ENCODE data around the gene ZNF333.

Gene ZNF333

DNA sequence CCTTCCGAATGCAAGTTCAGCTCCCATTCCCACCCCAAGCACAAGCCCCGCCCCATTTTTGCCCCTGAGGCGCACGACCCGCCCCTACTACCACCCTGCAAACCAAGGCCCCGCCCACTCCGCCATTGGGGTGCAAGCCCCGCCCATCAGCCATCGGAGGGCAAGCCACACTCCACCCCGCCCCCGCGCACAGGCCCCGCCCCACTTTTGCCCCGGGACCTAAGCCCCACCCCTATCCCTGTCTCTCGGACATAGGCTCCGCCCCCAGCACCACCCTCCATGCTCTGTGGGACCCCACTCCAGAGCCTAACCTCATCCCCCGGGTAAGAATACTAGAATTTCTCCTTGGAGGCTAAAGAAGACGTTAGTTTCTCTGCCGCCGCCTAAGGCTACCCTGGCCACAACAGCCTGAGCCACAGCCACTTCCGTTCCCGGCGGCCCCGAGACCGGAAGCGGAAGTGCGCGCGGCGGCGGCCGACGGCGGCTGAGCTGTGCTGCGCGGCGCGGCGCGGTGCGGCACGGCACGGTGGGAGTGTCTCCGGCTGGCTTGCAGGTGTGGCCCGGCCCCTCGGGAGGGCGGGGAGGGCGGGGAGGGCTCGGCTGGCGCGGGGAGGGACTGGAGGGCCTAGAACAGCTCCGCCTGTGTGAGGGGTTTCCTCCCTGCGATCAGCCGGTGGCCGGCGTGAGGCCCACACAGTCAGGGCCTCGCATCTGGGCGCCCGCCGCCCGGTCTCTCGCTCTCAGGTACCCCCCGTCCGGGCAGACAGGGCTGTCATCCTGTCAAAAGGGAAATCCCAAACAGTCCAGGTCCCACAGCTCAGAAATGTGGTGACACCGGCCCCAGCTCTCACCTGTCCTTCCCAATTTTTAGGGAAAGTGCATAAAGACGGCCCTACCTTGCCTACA lies at the start of gene ZNF333:
Gene ZNF333 (plus strand): TSS at position 451 of the 906 bp plus-strand sequence. CDS start 3,444 bp downstream, outside the sequence.
- peak; percentile 97 for DNase-seq (ENCODE audit: low read depth)

DNA sequence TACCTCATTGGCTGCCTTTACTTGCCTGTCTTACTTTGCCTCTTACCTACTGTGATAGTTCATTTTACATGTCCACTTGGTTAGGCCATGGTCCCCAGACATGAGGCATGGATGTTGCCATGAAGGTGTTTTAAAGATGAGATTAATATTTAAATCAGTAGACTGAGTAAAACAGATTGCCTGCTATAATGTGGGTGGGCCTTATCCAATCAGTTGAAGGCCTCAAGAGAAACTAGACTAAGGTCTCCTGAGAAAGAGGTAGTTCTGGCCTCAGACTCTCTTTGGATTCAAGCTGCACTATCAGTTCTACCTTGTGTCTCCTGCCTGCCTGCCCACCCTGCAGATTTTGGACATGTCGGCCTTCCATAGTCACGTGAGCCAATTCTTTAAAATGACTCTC lies 41.3 kb upstream of the ZNF333 start:
- no peak for DNase-seq (ENCODE audit: low read depth)

DNA sequence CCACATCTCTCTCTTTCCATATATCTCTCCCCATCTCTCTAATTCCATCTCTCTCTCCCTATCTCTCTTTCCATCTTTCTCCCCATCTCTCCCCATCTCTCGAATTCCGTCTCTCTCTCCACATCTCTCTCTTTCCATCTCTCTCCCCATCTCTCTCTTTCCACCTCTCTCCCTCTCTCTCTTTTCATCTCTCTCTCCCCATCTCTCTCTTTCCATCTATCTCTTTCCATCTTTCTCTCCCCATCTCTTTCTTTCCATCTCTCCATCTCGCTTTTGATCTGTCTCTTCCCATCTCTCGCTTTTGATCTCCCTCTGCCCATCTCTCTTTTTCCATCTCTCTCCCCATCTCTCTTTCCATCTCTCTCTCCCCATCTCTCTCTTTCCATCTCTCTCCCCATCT lies 40.8 kb upstream of the ZNF333 start:
- DNase-seq (ENCODE audit: low read depth): no peak

DNA sequence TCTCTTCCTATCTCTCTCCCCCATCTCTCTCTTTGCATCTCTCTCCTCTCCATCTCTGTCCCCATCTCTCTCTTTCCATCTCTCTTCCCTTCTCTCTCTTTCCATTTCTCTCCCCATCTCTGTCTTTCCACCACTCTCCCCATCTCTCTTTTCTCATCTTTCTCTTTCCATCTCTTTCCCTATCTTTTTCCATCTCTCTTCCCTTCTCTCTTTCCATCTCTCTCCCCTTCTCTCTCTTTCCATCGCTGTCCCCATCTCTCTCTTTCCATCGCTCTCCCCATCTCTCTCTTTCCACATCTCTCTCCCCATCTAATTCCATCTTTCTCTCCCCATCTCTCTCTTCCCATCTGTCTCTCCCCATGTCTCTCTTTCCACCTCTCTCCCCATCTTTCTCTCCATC lies 39.7 kb upstream of the ZNF333 start:
- no peak for DNase-seq (ENCODE audit: low read depth)

DNA sequence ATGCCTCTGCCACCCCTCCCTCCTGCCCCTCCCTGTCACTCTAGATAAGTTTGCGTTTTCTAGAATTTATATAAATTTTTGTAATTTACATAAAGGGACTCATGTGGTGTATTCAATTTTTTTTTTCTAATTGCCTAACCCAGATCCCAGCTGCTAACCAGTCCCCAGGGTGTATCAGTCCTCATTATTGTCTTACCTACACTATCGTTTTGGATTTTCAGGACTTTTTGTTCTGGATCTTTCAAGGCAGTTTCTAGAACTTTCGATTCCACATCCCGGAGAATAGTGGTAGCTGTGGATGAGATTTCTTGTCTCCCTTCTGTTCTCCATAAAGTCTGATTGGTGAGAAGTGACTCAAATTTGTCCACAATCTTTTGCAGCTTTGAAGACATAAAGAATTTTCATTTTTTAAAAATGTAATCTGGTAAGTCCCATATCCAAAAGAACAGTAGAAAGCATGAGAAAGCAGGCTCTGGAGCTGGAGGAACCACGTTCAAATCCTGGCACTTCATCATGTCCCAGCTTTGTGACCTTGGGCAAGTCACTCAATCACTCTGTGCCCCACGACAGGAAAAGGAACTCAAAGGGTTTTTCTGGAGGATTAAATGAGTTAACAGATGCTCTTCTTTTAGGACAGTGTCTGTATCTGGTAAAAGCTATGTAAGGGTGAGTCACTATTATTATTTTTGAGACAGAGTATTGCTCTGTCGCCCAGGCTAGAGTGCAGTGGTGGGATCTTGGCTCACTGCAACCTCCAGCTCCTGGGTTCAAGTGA lies 34.9 kb upstream of the ZNF333 start:
- DNase-seq (ENCODE audit: low read depth): no peak

DNA sequence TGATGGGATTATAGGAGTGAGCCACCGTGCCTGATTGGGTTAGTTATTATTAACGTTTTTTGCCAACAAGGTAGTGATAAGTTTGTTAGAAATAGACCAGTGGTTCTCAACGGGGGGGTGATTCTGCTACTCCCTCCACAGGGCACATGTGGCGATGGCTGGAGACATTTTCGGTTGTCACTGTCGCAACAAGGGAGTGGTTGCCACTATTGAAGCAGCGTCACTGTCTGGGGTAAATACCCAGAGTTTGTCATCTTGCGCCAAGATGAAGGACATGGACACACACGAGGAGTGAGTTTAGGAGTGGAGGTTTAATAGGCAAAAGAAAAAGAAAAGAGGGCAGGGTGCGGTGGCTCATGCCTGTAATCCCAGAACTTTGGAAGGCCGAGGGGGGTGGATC lies 34.1 kb upstream of the ZNF333 start:
- no peak for DNase-seq (ENCODE audit: low read depth)

DNA sequence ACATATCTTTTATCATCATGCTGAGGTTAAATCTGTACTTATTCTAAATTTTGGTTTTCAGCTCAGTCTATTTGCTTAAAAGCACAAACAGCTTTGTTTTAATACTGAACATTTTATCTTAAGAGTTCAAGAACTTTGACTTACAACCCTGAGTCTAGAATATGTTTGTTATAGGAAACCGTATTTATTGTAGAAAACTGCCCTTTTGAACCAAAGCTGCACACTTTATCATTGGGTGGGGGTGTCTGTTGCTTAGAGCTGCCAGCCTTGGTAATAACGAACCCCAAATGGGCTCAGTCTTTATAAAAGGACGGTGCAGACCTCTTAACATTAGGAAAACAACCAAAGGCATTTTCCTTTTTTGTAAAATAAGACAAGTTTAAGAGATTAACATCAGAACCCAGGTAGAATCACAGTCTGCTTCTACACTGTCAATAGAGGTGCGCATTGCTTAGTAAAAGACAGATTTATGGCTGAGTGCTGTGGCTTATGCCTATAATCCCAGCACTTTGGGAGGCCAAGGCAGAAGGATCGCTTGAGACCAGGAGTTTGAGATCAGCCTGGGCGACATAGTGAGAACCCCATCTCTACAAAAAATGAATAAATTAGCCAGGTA lies 29.9 kb upstream of the ZNF333 start:
- DNase-seq (ENCODE audit: low read depth): no peak

DNA sequence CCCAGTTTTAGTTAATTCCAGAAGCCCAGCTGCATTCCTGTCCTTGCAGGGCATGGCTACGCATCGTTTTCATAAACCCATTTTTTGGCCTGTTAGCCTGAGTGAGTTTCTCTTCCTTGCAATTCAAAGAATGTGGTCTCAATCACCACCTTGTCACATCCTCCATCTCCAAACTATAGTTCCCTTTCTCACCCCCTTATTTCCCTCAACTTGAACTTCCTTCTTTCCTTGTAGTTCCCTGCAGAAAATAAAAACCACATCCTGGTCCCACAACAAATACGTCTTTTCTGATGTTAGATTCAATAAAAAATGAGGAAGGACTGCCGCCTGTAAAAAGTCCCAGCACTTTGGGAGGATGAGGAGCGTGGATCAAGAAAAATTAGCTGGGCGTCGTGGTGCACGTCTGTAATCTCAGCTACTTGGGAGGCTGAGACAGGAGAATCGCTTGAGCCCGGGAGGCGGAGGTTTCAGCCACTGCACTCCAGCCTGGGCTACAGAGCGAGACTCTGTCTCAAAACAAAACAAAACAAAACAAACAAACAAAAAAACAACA lies 28.4 kb upstream of the ZNF333 start:
- no peak for DNase-seq (ENCODE audit: low read depth)

DNA sequence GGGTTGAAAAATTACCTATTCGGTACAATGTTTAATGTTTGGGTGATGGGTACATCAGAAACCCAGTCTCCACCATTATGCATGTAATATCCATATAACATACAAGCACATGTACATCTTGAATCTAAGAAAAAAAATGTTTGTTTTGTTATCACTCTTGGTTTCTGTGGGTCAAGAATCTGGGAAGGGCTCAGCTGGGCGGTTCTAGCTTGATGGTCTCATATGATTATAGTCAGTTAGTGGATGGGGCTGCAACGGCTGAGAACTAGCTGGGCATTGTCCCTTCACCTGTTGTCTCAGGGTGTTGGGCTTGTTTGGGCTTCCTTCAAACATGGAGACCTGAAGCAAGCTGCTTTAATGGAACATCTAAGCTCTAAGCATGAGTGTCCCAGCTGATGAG lies 19.9 kb upstream of the ZNF333 start:
- DNase-seq (ENCODE audit: low read depth): no peak

DNA sequence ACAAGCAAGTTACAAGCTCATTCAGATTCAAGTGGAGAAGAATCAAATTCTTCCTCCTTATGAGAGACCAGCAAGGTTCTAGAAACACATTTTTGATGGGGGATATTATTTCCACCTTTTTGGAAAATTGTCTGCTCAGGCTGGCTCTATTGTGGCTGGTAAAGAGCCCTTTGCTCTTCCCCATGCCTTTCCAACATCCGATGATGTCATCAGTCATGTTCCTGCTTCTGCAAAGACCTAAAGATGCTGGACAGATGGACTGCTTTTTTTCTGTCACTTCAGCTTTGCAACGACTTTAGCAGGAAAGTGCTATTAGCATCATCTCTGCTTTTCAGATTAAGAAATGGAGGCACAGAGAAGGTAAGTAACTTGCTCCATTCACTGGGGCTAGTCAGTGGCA lies 19.4 kb upstream of the ZNF333 start:
- no peak for DNase-seq (ENCODE audit: low read depth)

DNA sequence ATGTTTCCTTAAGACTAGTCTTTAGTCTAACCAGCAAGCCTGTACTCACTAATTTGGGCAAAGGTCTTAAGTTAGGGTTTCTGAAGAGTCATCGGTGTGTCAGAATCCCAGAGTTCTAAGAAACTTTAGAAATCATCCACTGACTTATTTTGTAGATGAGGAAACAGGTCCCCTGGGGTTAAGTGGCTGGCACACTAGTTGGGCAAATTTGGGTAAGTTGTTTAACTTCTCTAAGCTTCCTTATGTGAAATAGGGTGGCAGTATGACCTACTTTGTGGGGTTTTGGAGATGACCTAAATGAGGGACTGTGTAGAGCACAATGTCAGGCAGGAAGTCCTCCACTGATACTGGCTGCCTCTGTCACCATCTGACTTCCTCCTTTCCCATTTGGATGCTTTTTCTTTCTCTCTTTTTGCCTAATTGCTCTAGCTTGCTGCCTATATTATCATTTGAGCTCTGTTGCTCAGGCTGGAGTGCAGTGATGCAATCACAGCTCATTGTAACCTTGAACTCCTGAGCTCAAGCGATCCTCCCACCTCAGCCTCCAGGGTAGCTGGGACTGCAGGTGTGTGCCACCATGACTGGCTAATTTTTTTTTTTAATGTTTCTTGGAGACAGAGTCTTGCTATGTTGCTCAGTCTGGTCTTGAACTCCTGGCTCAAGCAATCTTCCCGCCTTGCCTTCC lies 17.5 kb upstream of the ZNF333 start:
- no peak for DNase-seq (ENCODE audit: low read depth)

DNA sequence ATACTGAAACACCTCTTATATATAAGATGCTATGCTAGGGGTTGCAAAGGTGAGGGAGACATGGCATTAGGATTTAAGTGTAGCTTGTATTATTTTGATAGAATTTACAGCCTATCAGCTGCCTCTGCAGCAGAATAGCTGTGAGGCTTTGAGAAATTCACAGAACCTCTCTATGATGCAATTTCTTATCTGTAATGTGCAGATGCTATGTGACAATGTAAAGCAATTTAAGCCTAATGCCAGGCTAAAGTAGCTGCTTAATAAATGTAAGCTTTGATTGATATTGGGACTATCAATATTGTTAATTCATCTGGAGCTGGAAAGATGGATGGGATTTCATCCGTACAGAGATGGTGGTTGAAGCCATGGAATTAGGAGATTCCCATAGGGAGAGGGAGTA lies 16.8 kb upstream of the ZNF333 start:
- DNase-seq (ENCODE audit: low read depth): no peak

DNA sequence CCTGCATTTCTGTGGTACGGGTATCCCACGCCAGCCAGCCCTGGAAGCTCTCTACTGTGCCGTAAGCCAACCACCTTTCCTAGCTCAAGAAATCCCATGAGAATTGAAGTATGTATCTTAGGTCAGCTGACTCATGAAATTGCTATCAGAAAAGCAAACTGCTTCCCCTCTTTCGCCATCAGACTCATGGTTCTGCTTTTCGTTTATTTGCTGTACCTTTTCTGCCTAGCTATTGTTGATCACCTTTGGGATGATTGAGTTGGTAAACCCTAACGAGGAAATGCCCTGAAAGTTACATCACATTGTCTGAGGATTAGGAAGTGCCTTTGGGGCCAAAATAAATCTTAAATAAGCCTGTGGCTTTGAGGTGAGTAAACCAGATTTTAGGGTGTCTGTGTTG lies 15.1 kb upstream of the ZNF333 start, which contains the start of gene ADGRE3:
Gene ADGRE3 (minus strand): TSS at position 81 of the 400 bp plus-strand sequence. CDS start 74 bp downstream, at position 7.
- DNase-seq (ENCODE audit: low read depth): no peak

DNA sequence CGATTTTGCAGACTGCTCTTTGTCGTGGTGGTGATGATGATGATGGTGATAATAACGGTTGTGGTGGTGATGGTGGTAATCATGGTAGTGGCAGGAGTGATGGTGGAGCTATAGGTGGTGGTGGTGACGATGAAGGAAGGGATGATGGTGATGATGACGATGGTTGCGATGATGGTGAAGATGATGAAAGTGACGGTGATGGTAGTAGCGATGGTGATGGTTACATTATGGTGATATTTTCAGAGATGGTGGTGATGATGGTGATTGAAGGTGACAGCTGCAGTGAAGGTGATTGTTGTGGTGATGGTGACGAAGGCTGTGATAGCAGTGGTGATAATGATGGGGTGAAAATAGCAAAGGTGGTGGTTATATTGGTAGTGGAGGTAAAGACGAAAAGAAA lies 13.1 kb upstream of the ZNF333 start:
- DNase-seq (ENCODE audit: low read depth): no peak

DNA sequence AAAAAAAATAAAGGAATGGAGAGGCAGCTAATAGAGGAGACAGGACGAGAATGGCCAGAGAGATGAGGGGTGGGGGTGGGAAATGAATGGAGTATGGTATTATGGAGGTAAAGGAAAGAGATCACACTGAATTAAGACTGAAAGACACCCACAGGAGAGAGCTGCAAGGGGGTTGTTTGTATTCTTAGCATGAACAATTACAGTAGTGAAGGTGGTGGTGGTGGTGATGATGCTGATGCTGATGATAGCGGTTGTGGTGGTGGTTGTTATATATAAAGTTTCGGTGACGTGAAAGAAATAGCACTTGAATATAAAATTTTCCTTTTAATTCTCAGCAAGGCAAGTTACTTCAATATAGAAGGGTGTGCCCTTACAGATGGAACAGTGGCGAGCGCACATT lies 12.4 kb upstream of the ZNF333 start:
- no peak for DNase-seq (ENCODE audit: low read depth)

DNA sequence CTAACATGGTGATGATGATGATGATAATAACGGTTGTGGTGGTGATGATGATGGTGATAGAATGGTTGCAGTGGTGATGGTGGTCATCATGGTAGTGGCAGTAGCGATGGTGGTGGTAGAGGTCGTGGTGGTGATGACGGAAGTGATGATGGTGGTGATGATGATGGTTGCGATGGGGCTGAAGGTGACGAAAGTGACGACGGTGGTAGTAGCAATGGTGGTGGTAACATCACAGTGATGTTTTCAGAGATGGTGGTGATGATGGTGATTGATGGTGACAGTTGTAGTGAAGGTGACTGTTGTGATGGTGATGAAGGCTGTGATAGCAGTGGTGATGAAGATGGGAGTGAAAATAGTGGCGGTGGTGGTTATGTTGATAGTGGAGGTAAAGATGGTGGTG lies 11.6 kb upstream of the ZNF333 start:
- DNase-seq (ENCODE audit: low read depth): no peak

DNA sequence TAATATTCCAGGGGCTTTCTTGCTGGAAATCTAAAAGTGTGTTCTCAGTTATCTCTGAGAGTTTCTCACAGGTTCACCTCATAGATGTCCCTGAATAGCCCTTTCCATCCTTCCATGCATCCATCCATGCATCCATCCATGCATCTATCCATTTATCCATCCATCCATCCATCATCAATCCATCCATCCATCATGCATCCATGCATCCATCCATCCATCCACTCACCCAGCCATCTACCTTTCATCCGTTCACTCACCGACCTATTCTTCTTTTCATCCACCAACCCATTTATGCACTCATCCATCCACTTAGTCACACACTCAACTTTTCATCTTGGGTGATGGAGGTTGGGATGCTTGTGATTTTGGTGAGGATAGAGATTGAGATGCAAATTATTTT lies 7.8 kb upstream of the ZNF333 start:
- no peak for DNase-seq (ENCODE audit: low read depth)

DNA sequence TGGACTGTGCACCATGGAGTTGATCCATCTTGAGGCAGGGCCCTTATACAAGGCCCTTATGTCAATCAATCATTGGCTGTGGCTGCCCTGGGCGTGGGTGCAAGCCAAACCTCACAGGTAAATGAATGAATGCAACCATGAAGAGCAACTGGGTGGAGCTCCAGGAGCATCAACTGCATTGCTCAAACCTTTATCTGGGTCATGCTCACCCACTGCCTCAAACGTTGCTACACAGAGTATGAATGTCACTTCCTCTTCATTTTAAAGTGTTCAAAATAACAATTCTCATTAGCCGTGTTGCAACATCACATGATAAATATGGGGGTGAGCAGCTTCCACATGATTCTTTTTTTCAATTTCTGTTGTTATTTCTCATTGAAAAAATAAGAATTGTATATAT lies 6.4 kb upstream of the ZNF333 start:
- peak; percentile 3 for DNase-seq (ENCODE audit: low read depth)

DNA sequence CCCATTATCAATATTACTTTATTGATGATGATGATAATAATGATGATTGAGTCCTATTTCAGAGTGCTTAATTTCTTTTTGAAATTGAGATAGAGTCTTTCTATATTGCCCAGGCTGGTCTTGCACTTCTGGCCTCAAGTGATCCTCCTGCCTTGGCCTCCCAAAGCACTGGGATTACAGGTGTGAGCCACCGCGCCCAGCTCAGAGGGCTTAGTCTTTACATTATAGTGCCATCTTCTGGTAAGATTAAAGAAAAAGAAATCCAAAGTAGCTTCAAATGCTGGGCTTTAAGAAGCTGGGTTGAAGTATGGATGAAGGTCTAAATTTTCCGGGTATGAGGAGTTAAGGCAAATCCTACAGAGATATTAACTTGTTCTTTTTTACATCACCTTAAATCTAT lies 3.4 kb upstream of the ZNF333 start:
- no peak for DNase-seq (ENCODE audit: low read depth)

DNA sequence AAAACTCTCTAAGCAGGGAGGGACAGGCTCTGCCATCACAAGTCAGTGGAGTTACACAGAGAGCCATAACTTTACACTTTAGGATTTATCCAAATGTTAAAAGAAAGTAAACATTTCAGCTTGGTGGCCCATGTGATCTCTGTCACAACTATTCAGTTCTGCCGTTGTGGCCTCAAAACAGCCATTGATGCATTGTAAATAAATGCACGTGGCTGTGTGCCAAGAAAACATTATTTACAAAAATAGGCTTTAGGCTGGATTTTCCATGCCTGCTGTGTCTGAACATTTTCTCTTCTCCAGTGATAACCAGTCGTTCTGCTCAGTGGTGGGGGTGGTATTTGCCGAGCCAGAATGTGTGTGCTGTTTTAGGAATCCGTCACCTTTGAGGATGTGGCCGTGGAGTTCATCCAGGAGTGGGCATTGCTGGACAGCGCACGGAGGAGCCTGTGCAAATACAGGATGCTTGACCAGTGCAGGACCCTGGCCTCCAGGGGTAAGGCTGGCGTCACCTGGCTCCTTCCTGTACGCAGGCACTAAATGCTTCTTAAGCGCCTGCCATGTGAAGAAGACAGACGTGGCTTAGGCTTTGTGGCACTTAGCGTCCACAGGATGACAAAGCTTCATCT lies 4.9 kb downstream of the ZNF333 start:
- no peak for DNase-seq (ENCODE audit: low read depth)

DNA sequence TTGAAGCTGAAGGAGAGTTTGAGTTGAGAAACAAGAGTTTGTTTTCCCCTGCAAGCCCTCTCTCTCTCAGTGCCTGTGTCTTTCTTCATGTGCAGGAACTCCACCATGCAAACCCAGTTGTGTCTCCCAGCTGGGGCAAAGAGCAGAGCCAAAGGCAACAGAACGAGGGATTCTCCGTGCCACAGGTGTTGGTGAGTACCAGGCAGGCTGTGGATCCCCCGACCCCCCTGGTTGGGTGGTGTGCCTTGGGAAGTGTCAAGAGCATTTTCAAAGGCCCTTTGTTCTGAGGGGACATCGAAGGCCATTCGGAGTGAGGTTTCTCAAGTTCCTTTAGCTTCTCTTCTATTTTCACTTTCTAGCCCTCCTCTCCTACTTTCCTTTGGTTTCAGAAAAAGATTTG lies 5.6 kb downstream of the ZNF333 start:
- no peak for DNase-seq (ENCODE audit: low read depth)
